Spleen (tissue), 7 donors: ENCODE results near the gene RNF13.

Source experiments
- CTCF ChIP-seq, 11 experiments: fragments of 200-600 bp in 7 of 11; fragments of 450-650 bp in 4 of 11; sonication (generic) in 4 of 11; IDR thresholded peaks in 8 of 11; conservative IDR thresholded peaks in 3 of 11; 1 replicate in 7 of 11; 2 replicates in 4 of 11; pipeline versions ENCODE4 v1.4.0 to v1.8.0; 2016 to 2021; ENCODE audit warnings: antibody characterized with exemption in 11 of 11, inconsistent platforms in 4 of 11, mild to moderate bottlenecking in 1 of 11
- POLR2AphosphoS5 ChIP-seq, 3 donors: sonication (generic); formaldehyde crosslinking; IDR thresholded peaks; one replicate each; pipeline ENCODE4 v1.5.1; 2017; ENCODE audit warnings: antibody characterized with exemption in 3 of 3
- donor health status: DM: no; HTN: no; CAD: no; lungs with moderate emphysema.
- donor health status: DM: no; HTN: no; CAD: no.
- donor health status: DM: no; HTN: no; CAD: no.

GRCh38 chr3:149949181-149949580, 136.2 kb downstream of the RNF13 start:
- no peak for TF ChIP-seq CTCF (IDR thresholded peaks at IDR 0.05 in 8 of 11, conservative IDR thresholded peaks at IDR 0.05 in 3 of 11)
- TF ChIP-seq POLR2AphosphoS5 (IDR thresholded peaks at IDR 0.05) = no peak
